T-helper 2 cell treated with Interferon-gamma antibody and Interleukin-4, amounts not matched to agents 5 μg/mL and 100 μg/mL, for 36 hours (primary cell): ENCODE measurements around the gene OR4D2.
"Not testable (repeated sequence)": the region's sequence is repeated elsewhere in the genome, so short reads cannot be mapped to it uniquely, and the experiment has no call there.

ENCODE experiments used
- DNase-seq: peaks from one replicate; pipeline ENCODE4 v3.0.0; 2021; ENCODE audit warnings: low spot score
- H3K27ac Mint-ChIP-seq: one replicate; pipeline ENCODE4 v1.8.0; 2021; ENCODE audit warnings: mild to moderate bottlenecking, mixed read lengths
- H3K27me3 Mint-ChIP-seq: one replicate; pipeline ENCODE4 v1.8.0; 2021; ENCODE audit warnings: low read depth, mixed read lengths
- H3K36me3 Mint-ChIP-seq: one replicate; pipeline ENCODE4 v1.8.0; 2021; ENCODE audit warnings: low read depth, mixed read lengths
- H3K4me1 Mint-ChIP-seq: one replicate; pipeline ENCODE4 v1.8.0; 2021; ENCODE audit warnings: low read depth, mixed read lengths
- H3K4me3 Mint-ChIP-seq: one replicate; pipeline ENCODE4 v1.8.0; 2022; ENCODE audit warnings: mild to moderate bottlenecking, moderate library complexity, mixed read lengths
- H3K9me3 Mint-ChIP-seq: one replicate; pipeline ENCODE4 v1.8.0; 2021; ENCODE audit warnings: mixed read lengths

Gene OR4D2

GRCh38 chr17:58166682-58167081 lies at the start of gene OR4D2:
OR4D2 (plus strand) TSS chr17:58166982; CDS start chr17:58169656, 2,674 bp downstream.
- Mint-ChIP-seq H3K9me3 (no peaks in the 10 kb centered on the region), H3K27ac (no peak within 1 kb of the TSS), H3K27me3 (peaks cover 45% of the 10 kb centered on the region), H3K4me1 (peaks cover 19% of the 10 kb centered on the region), H3K4me3 (no peak within 1 kb of the TSS), H3K36me3 (no peaks in the 10 kb centered on the region)
- DNase-seq = no peak

- DNase-seq = no peak
- Mint-ChIP-seq H3K4me3 (no peak overlapping the region), H3K27ac (no peak overlapping the region), H3K27me3 (peaks cover 18% of the 10 kb centered on the region), H3K4me1 (peaks cover 3% of the 10 kb centered on the region), H3K9me3 (no peaks in the 10 kb centered on the region), H3K36me3 (no peaks in the 10 kb centered on the region)
These were observed 49.4 kb upstream of the OR4D2 start for GRCh38 chr17:58117382-58117781.

DNA sequence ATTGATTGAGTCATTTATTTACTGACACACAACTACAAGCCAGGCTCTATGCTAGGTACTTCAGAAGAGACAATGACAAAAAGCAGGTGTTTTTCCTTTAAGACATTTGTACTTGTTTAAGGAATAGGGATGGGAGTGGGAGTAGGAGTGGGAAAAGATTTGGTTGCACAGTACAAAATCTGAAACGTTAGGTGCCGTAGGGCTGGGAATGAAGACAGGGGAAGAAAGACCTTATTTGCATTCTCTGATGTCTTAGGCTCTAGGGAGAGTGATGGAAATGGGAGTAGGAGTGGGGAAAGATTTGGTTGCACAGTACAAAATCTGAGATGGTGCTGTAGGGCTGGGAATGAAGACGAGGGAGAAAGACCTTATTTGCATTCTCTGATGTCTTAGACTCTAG lies 47.3 kb upstream of the OR4D2 start:
- Mint-ChIP-seq H3K36me3 (no peaks in the 10 kb centered on the region), H3K4me1 (peaks cover 3% of the 10 kb centered on the region), H3K27me3 (peaks cover 14% of the 10 kb centered on the region), H3K27ac (no peak overlapping the region), H3K9me3 (no peaks in the 10 kb centered on the region), H3K4me3 (no peak overlapping the region)
- no peak for DNase-seq

GRCh38 chr17:58120195-58120822 lies 46.5 kb upstream of the OR4D2 start:
- H3K27ac Mint-ChIP-seq = no peak overlapping the region
- no peak overlapping the region for H3K4me3 Mint-ChIP-seq
- H3K27me3 Mint-ChIP-seq = peaks cover 14% of the 10 kb centered on the region
- no peaks in the 10 kb centered on the region for H3K36me3 Mint-ChIP-seq
- H3K4me1 Mint-ChIP-seq = peaks cover 3% of the 10 kb centered on the region
- no peaks in the 10 kb centered on the region for H3K9me3 Mint-ChIP-seq
- DNase-seq = no peak

- Mint-ChIP-seq H3K27ac (no peak overlapping the region), H3K36me3 (no peaks in the 10 kb centered on the region), H3K4me1 (peaks cover 3% of the 10 kb centered on the region), H3K4me3 (no peak overlapping the region), H3K27me3 (peaks cover 25% of the 10 kb centered on the region), H3K9me3 (no peaks in the 10 kb centered on the region)
- DNase-seq = no peak
These were observed 44.9 kb upstream of the OR4D2 start for GRCh38 chr17:58121925-58122324.

GRCh38 chr17:58127846-58128245 lies 38.9 kb upstream of the OR4D2 start:
- H3K27ac Mint-ChIP-seq = no peak overlapping the region
- H3K9me3 Mint-ChIP-seq = no peaks in the 10 kb centered on the region
- peaks cover 30% of the 10 kb centered on the region for H3K27me3 Mint-ChIP-seq
- no peaks in the 10 kb centered on the region for H3K36me3 Mint-ChIP-seq
- no peak overlapping the region for H3K4me3 Mint-ChIP-seq
- no peaks in the 10 kb centered on the region for H3K4me1 Mint-ChIP-seq
- no peak for DNase-seq

- not testable (repeated sequence) for H3K36me3 Mint-ChIP-seq, DNase-seq, H3K9me3 Mint-ChIP-seq, H3K4me1 Mint-ChIP-seq, H3K4me3 Mint-ChIP-seq, H3K27ac Mint-ChIP-seq
- peaks cover 43% of the 10 kb centered on the region for H3K27me3 Mint-ChIP-seq
These were observed 34.1 kb upstream of the OR4D2 start for GRCh38 chr17:58132697-58133096.

- H3K36me3 Mint-ChIP-seq = no peaks in the 10 kb centered on the region
- no peaks in the 10 kb centered on the region for H3K4me1 Mint-ChIP-seq
- H3K27me3 Mint-ChIP-seq = peaks cover 53% of the 10 kb centered on the region
- H3K4me3 Mint-ChIP-seq = no peak overlapping the region
- no peak for DNase-seq
- no peak overlapping the region for H3K27ac Mint-ChIP-seq
- peaks cover 4% of the 10 kb centered on the region for H3K9me3 Mint-ChIP-seq
These were observed 30.0 kb upstream of the OR4D2 start for GRCh38 chr17:58136669-58137279.

- no peak overlapping the region for H3K4me3 Mint-ChIP-seq
- peaks cover 59% of the 10 kb centered on the region for H3K27me3 Mint-ChIP-seq
- no peak overlapping the region for H3K27ac Mint-ChIP-seq
- peaks cover 7% of the 10 kb centered on the region for H3K36me3 Mint-ChIP-seq
- peaks cover 5% of the 10 kb centered on the region for H3K4me1 Mint-ChIP-seq
- peaks cover 35% of the 10 kb centered on the region for H3K9me3 Mint-ChIP-seq
- no peak for DNase-seq
These were observed 25.3 kb upstream of the OR4D2 start for GRCh38 chr17:58141505-58141904.

GRCh38 chr17:58143335-58143734 lies 23.4 kb upstream of the OR4D2 start:
- H3K36me3 Mint-ChIP-seq, DNase-seq, H3K4me3 Mint-ChIP-seq, H3K27ac Mint-ChIP-seq, H3K4me1 Mint-ChIP-seq: not testable (repeated sequence)
- peaks cover 61% of the 10 kb centered on the region for H3K27me3 Mint-ChIP-seq
- H3K9me3 Mint-ChIP-seq = peaks cover 35% of the 10 kb centered on the region

DNA sequence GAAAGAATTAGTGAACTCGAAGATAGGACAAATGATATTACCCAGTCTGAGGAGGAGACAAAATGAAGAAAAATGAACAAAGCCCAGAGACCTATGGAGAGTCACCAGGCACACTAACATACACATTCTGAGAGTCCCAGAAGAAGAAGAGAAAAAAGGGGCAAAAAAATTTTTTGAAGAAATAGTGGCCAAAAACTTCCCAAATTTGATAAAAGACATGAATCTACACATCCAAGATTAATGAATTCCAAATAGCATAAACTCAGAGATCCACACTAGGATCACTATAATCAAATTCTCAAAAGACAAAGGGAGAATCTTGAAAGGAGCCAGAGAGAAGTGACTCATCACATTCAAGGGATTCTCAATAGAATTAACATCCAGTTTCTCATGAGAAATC lies 22.0 kb upstream of the OR4D2 start:
- H3K27me3 Mint-ChIP-seq = peaks cover 64% of the 10 kb centered on the region

GRCh38 chr17:58147930-58148434 lies 18.8 kb upstream of the OR4D2 start, which contains the start of gene OR4D1:
OR4D1 (plus strand) TSS chr17:58148384; CDS start chr17:58155154, 6,770 bp downstream.
- Mint-ChIP-seq H3K4me1 (peaks cover 18% of the 10 kb centered on the region), H3K4me3 (no peak within 1 kb of the TSS), H3K27me3 (peaks cover 68% of the 10 kb centered on the region), H3K27ac (no peak within 1 kb of the TSS), H3K36me3 (peaks cover 7% of the 10 kb centered on the region), H3K9me3 (peaks cover 31% of the 10 kb centered on the region)
- no peak for DNase-seq

More for the DNA sequence above, 22.0 kb upstream of the OR4D2 start:
- H3K4me1 Mint-ChIP-seq = peaks cover 7% of the 10 kb centered on the region
- H3K9me3 Mint-ChIP-seq = peaks cover 35% of the 10 kb centered on the region
- H3K36me3 Mint-ChIP-seq = peaks cover 7% of the 10 kb centered on the region
- H3K27ac Mint-ChIP-seq = no peak overlapping the region
- DNase-seq = no peak
- no peak overlapping the region for H3K4me3 Mint-ChIP-seq

DNA sequence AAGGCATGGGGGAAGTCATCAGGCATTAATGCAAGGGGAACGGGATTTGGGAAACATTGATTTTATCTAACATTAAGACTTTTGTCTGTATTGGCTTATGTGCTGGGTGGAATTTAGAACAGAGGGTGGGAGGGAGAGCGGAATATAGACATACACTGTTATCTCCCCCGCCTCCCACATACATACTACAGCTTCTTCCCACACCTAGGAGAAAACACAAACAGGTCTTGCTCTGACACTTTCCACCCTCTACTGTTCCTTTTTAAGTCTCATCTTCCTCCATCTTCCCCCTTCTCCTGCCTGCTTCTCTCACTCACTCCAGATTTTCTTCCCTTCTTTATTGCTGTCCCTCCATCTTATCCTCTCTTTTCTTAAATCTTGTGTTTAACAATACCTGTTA lies 18.2 kb upstream of the OR4D2 start:
- H3K4me1 Mint-ChIP-seq = peaks cover 24% of the 10 kb centered on the region

GRCh38 chr17:58150394-58150793 lies 16.4 kb upstream of the OR4D2 start:
- peaks cover 15% of the 10 kb centered on the region for H3K9me3 Mint-ChIP-seq
- H3K4me3 Mint-ChIP-seq = no peak overlapping the region
- H3K4me1 Mint-ChIP-seq = peaks cover 36% of the 10 kb centered on the region
- H3K27me3 Mint-ChIP-seq = peaks cover 61% of the 10 kb centered on the region
- no peak for DNase-seq
- H3K36me3 Mint-ChIP-seq = peaks cover 10% of the 10 kb centered on the region
- H3K27ac Mint-ChIP-seq = no peak overlapping the region

More for the DNA sequence above, 18.2 kb upstream of the OR4D2 start:
- Mint-ChIP-seq H3K9me3 (peaks cover 29% of the 10 kb centered on the region), H3K27ac (no peak overlapping the region), H3K27me3 (peaks cover 67% of the 10 kb centered on the region), H3K36me3 (peaks cover 7% of the 10 kb centered on the region), H3K4me3 (no peak overlapping the region)
- no peak for DNase-seq
